Type B pancreatic cell (in vitro differentiated cells): ENCODE results near the gene STK32B. TPM values are rescaled to one million over a fixed set of nuclear protein-coding genes. Genes with fewer than 3 reads are reported as not detected.

Source experiments
- DNase-seq: peaks from one replicate; pipeline ENCODE4 v3.0.0; 2021; ENCODE audit warnings: mixed read lengths; ENCODE audit not compliant: unreplicated experiment; ENCODE audit errors: extremely low spot score
- H3K27ac Mint-ChIP-seq: 2 replicates; pipeline ENCODE4 v1.8.0; 2021; ENCODE audit warnings: mild to moderate bottlenecking, mixed read lengths
- H3K27me3 Mint-ChIP-seq: 2 replicates; pipeline ENCODE4 v1.8.0; 2021; ENCODE audit warnings: mixed read lengths
- H3K36me3 Mint-ChIP-seq: 2 replicates; pipeline ENCODE4 v1.8.0; 2021; ENCODE audit warnings: mixed read lengths
- H3K4me1 Mint-ChIP-seq: one replicate; pipeline ENCODE4 v1.8.0; 2021; ENCODE audit warnings: mixed read lengths; ENCODE audit not compliant: unreplicated experiment
- H3K4me3 Mint-ChIP-seq: 2 replicates; pipeline ENCODE4 v1.8.0; 2021; ENCODE audit warnings: mild to moderate bottlenecking, mixed read lengths
- H3K9me3 Mint-ChIP-seq: 2 replicates; pipeline ENCODE4 v1.8.0; 2021; ENCODE audit warnings: mixed read lengths
- CTCF ChIP-seq: fragments of 200-600 bp; sonication (generic); conservative IDR thresholded peaks from 2 replicates; pipeline ENCODE4 v1.5.0; 2021; ENCODE audit warnings: antibody characterized with exemption, mild to moderate bottlenecking
- total RNA-seq: library from RNA; stranded (reverse); gene quantifications from 2 replicates; pipeline ENCODE4 v1.2.1, GENCODE V29; 2021; ENCODE audit warnings: low replicate concordance

The STK32B gene
- total RNA-seq, 1 donor from 2014 or later, result 3.0 TPM

DNA sequence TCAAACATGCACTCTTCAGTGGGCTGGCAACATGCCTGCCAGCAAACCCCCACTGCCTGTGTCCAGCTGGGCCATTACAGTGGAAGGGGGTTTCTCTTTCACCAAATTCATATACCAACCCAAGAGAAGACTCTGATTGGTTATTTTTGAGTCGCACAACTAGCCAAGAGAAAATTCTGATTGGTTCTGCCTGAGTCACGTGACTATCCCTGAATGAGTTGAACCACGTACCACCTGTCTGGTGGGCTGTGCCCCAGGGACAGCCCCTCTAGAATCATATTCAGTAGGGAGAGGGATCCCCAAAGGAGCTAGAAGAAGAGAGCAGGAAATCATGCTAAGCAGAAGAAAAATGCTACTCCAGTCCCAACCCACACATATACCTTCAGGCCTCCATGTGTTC is 313.1 kb downstream of the STK32B start:
- Mint-ChIP-seq H3K9me3 (no peaks in the 10 kb centered on the region), H3K27ac (no peak overlapping the region)
- TF ChIP-seq CTCF, result no peak

GRCh38 chr4:5365071-5366008 is 314.1 kb downstream of the STK32B start:
- Mint-ChIP-seq H3K27me3 (peaks cover 18% of the 10 kb centered on the region), H3K4me3 (peak overlapping the region; percentile 8), H3K27ac (peak overlapping the region; percentile 88), H3K9me3 (no peaks in the 10 kb centered on the region), H3K36me3 (no peaks in the 10 kb centered on the region), H3K4me1 (no peaks in the 10 kb centered on the region)
- DNase-seq, result no peak
- no peak for TF ChIP-seq CTCF

More for the DNA sequence above, 313.1 kb downstream of the STK32B start:
- DNase-seq, result no peak
- Mint-ChIP-seq H3K27me3 (peaks cover 28% of the 10 kb centered on the region), H3K4me3 (no peak overlapping the region), H3K36me3 (no peaks in the 10 kb centered on the region), H3K4me1 (no peaks in the 10 kb centered on the region)

DNA sequence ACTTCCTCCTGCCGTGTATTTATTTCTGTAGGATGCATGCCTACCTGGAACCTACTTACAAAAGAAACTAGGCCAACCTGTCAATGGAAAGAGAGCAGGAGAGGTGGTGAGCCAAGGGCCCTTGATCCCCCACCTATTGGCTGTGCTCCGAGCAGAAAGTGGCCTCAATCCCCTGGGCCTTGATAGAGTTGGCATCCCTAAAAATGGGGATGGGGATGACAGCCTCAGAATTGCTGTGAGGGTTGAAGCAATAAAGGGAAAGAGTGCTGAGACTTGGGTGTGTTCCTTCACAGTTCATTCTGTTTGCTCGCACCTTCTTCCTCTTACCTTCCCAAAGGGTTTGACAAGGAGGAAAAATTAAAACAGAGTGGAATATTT is 314.7 kb downstream of the STK32B start:
- Mint-ChIP-seq H3K27me3 (peaks cover 19% of the 10 kb centered on the region), H3K27ac (peak overlapping the region; percentile 88), H3K36me3 (no peaks in the 10 kb centered on the region), H3K4me3 (no peak overlapping the region), H3K4me1 (no peaks in the 10 kb centered on the region), H3K9me3 (no peaks in the 10 kb centered on the region)
- no peak for TF ChIP-seq CTCF
- no peak for DNase-seq

DNA sequence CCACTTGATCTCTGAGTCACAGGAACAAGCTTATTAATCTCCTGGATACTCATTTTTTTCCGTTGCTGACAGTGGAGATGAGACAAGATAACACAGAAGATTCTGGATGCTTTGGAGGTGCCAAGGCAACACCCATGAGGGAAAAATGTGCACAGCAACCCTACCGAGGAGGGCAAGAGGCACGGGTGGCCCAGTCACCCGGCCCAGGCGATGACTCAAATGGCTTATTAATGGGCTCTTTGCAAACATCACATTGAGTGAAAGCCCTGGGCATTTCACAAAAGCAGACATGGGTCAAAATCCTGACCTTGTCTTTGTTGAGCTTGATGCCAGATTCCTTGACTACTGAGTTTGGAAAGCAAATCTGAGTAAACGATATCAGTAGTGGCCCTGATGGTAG is 315.1 kb downstream of the STK32B start:
- TF ChIP-seq CTCF, result no peak
- DNase-seq, result no peak
- no peaks in the 10 kb centered on the region for H3K36me3 Mint-ChIP-seq
- no peaks in the 10 kb centered on the region for H3K9me3 Mint-ChIP-seq
- no peak overlapping the region for H3K27ac Mint-ChIP-seq
- H3K4me1 Mint-ChIP-seq, result no peaks in the 10 kb centered on the region
- no peak overlapping the region for H3K4me3 Mint-ChIP-seq
- peaks cover 20% of the 10 kb centered on the region for H3K27me3 Mint-ChIP-seq

DNA sequence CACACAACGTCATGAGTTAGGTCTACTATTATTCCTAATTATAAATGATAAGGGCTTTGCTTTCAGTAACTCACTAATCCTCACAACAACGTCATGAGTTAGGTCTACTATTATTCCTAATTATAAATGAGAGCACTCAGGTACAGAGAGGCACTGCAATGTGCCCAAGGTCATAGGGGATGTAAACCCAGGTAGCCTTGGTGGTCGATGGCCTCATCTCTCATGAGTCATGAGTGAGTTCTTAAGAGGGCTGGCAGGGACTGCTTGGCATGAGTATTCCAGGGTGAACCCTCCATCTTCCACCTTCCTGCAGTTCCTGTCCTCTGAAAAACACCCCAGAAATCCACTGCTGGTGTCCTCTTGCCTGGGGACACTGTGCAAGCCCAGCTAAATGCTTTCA is 317.1 kb downstream of the STK32B start:
- H3K9me3 Mint-ChIP-seq, result no peaks in the 10 kb centered on the region

More for the DNA sequence above, 317.1 kb downstream of the STK32B start:
- no peak overlapping the region for H3K27ac Mint-ChIP-seq
- H3K4me1 Mint-ChIP-seq, result no peaks in the 10 kb centered on the region
- no peak for DNase-seq
- H3K36me3 Mint-ChIP-seq, result no peaks in the 10 kb centered on the region
- no peak for TF ChIP-seq CTCF
- H3K27me3 Mint-ChIP-seq, result peaks cover 15% of the 10 kb centered on the region
- H3K4me3 Mint-ChIP-seq, result no peak overlapping the region
